GM18951 (cell line): Measurements from ENCODE around the gene GRB7.
A peak's percentile ranks its signal among the peaks of the same experiment; 100 is the strongest.

Experiments used
- POLR2A ChIP-seq: IDR thresholded peaks from 4 replicates; pipeline ENCODE4 v1.6.1; 2011; ENCODE audit warnings: mild to moderate bottlenecking; ENCODE audit not compliant: insufficient read length, insufficient read depth; ENCODE audit errors: extremely low read depth
- in situ Hi-C: fragments of 300-500 bp; cut with MboI; formaldehyde crosslinking; loops from one replicate; pipeline ENCODE4 v1.12.0; 2022; ENCODE audit warnings: low sequenced_read_pairs, mixed read lengths, inconsistent platforms; ENCODE audit not compliant: unreplicated experiment

The GRB7 gene

DNA sequence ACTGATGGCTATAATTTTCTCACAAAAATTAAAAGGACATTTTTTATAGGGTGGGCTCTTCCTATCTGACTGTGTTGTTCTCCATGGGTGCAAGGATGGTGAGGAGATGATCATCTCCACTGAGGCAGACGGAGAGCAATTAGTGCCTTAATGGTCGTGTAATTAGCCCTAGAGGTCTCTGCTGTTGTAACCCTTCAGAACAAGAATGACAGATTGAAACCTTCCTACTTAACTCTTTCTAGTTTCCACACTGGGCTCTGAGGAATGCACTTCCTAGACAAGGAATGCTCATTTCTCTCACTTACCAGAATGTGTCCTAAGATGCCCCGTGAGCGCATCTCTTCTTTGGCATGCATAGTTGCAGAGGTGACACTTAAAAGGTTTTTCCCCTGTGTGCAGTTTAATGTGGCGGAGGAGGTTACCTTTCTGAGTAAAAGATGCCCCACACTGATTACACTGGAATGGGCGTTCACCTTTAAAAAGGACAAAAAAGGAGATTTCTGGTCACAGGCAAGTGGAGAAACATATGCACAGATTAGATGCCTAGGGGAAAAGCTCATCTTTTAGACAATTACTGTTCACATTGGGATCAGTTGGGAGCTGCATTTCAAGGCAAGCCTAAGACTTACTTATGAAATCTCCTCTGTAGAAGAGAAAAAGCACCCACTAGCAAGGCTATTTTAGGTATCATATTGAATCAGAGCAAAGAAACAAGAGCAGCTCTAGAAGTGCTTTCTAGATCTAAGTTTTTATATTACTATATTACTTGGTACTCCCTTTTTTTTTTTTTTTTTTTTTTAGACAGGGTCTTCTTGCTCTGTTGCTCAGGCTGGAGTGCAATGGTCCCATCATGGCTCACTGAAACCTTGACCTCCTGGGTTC, 53.6 kb downstream of the GRB7 start:
- in situ Hi-C loops, result no loop called here
- TF ChIP-seq POLR2A, result no peak

GRCh38 chr17:39792526-39793221, 54.9 kb downstream of the GRB7 start:
- in situ Hi-C loops, result no loop called here
- no peak for TF ChIP-seq POLR2A

- in situ Hi-C loops, result no loop called here
- TF ChIP-seq POLR2A, result no peak
Measured at GRCh38 chr17:39793301-39793872, 55.6 kb downstream of the GRB7 start.

DNA sequence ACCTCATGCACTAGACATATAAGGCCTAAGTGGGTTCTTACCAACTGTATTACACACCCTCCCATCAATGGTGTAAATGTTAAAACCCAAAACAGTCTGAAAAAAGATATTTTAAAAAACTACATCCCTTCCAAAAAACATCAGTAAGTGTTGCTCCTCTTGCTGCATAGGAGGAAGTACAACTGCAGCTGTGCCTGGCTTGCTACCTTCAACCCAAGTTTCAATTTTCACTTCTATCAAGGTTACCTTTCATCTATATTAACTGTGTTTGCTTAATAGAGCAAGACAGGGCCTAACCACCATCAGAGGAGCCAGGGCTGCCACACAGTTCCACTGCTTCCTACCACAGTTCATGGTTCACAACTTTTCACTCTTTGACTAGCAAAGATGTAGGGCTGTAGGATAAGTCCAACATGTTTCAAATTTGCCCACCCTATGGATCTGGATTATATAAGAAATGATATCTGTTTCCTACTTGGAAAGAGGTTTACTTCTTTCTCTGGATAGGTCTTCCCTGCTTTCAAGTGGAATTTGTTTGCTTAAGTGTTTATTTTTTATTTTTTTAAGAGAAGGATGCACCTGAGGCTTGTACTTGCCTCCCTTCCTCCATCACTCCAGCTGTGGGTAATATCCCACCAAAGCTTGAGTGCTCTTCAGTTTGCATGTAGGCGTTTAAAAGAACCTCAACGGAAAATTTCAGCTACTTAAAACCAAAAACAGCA, 56.7 kb downstream of the GRB7 start:
- in situ Hi-C loops, result no loop called here
- peak; percentile 22 for TF ChIP-seq POLR2A
